Glomerular visceral epithelial cell (primary cell): ENCODE measurements around the gene MAP3K20.
"Not testable (repeated sequence)": the region's sequence is repeated elsewhere in the genome, so short reads cannot be mapped to it uniquely, and the experiment has no call there.

Experiments
- DNase-seq: peaks from one replicate; pipeline ENCODE4 v3.0.0-alpha.2; 2016; ENCODE audit errors: extremely low spot score

MAP3K20 gene

DNA sequence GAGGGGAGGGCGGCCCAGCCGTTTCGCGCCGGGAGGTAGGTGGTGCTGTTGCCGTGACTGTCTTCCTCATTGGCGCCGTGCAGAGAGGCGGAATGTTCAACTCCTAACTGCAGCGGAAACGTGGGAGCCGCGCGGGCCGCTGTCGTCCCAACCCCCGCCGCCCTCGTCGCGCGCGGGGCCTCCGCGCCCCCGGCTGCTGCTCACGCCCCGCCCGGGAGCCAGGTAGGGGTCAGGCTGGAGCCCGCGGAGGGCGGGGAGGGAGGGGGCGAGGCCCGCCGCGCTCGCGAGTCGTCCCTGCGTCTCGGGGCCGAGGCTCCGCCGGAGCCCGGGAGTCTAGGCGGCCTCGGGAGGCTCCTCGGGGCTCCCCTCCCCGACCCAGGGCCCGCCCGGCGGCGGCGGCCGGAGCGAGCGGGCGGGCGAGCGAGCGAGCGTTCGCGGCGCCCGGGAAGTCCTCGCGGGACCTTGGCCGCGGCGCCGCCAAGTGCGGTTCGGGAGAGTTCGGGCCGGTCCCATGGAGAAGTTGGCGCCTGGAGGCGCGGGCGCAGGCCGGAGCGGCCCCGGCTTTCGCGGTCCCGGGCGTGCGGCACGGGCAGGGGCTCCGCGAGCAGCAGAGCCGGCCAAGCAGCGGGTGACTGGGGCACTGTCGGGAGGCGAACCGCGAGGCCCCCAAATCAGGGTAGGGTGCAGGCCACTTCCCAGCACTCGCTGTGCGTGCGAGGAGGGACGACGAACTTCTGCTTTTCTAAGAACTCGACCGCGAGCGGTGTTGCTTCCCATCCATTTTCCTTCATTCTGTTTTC is at the start of gene MAP3K20:
TSS of gene MAP3K20 (plus strand) at position 66 of the 800 bp plus-strand sequence. CDS start 15,186 bp downstream, outside the sequence.
- DNase-seq = peak; percentile 81

DNA sequence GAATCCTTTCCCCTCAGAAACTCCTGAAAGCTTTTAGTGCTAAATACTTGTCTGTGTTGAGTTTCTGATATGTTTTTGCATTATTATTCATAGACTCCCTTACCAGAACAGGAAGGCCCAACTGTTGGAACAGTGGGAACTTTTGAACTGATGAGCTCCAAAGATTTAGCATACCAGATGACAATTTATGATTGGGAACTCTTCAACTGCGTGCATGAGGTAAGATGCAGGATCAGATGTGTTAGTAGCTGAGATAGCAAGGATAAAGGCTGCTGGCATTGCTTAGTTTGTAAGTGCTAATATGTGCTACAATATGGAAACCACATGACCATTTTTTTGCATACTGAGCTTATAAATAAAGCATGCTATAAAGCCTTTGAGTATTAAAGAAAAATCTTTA is 49.2 kb upstream of the MAP3K20 start:
- DNase-seq = no peak

DNA sequence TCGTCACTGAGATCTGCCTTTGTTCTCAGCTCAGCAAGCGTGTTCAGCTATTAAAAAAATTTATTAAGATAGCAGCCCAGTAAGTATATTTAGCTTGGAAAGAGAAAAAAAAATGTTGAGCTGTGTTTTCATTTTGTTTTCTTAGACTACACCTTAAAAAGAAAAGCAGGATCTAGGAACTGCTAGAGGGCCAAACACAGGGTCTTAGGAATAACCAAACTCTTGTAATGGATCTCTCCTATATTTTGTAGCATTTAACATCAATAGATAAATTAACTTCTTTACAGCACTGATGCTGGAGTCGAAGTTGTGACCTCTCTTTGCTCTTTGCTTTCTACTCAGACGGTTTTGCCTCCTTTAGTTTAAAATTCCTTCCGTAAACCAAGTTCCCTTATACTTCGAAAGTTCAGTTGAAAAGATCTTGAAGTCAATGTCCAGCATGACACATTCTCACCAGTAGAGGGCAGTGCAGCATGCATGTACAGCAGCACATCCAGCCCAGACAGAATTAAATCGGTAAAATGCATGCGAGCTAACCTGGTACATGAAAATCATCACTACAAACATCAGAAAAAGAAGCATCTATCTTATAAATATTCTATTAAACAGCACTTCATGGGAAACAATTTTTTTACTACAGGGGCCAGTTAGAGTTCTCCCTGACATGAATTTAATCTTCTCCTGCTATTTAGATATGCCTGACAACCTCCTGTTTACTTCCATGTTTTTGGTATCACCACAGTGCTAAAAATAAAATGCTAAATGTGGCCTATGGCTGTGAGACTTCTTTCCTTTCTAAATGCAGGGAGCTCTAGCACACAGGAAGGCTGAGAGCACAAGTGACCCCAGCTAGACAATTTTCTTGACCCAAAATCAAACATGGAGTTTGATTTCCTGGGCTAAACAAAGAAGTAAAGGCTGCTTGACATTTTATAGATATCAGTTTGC is 48.2 kb upstream of the MAP3K20 start:
- DNase-seq = peak; percentile 86

DNA sequence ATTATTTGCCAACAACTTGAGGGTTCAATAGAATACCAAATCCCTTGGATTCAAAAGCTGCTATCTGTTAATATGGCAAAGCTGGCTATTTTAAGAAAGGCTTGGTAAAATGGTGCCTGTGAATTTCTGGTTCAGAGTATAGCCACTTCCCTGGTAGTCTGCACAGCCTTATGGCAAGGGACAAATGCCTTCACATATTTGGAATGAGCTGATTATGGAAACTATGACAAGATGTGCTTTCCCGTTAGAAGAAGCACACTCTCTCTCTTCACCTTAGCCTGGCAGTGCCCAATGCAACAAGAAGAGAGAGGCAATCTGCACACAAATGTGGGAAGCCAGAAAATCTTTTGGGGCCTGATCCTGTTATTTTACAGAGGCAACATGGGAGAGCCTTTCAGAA is 47.5 kb upstream of the MAP3K20 start:
- no peak for DNase-seq

DNA sequence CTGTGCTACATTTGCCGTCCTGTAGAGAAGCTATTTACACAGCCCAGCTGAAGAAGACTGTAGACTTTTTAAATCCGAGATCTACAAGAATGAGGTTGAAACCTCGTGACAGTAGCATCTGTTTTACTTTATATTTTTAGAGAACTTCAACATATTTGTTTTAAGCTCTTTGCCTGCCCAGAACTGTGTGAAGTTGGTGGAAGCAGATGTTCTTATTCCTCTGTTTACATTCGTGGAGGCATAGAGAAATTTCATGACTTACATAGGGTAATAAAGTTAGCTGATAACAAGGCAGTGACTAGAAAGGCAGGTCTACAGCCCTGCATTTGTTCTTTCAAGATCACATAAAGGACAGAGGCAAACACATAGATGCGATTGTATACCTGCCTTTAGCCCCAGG is 47.0 kb upstream of the MAP3K20 start:
- DNase-seq = no peak

DNA sequence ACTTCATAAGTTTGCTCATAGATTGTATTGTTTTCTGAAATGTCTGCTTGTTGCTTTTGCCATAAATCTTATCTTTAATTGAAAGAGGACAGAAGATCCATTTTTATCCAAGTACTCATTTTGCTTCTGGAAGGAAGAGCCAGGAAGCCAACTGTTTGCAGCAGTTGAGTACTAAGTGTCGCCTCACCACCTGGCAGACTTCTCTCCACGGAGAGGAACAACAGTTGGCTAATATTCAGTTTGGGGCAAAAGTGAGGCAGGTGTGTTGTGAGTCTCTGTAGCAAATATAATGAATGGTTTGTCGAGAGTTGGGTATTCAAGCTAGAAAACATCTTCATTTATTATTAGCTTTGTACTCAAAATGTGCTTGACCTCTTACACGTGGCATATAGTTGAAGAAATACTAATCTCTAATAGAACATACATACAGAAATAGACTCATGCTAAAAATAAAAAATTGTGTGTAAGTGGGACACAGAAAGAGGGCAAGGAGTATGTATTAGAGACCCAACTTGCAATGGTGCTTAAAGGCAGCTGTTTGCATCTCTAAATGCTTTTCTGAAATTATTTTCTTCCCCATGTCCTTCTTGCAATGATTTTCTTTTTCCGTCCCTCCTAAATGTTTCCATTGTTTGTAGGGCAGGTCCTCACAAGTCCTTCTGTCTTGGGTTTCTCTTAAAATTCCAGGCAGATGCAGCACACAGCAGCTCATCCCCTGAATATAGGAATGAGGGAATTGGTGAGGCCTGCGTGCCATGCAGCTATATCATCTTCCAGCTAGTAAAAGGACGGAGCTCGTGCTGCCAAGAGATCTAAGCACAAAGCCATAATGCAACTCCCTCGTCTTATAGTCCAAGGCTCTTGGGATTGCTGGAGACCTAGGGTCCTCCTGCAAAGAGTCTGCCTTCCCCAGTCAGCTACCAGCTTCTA is 44.8 kb upstream of the MAP3K20 start:
- no peak for DNase-seq

DNA sequence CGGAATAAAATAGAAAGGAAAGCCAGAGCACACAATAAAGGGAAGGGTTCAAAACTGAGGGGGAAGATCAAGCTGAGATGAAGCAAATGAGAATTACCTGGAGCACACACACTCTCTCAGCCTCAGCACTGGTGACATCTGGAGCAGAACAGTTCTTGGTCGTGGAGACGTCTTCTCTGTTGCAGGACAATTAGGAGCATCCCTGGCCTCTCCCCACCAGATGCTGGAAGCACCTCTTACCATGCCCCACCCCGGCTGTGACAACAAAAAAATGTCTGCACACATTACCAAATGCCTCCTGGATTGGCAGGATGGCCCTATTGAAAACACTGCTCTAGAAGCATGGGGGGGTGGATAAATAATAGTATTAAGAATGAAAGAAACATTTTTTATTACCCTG is 43.6 kb upstream of the MAP3K20 start:
- no peak for DNase-seq

DNA sequence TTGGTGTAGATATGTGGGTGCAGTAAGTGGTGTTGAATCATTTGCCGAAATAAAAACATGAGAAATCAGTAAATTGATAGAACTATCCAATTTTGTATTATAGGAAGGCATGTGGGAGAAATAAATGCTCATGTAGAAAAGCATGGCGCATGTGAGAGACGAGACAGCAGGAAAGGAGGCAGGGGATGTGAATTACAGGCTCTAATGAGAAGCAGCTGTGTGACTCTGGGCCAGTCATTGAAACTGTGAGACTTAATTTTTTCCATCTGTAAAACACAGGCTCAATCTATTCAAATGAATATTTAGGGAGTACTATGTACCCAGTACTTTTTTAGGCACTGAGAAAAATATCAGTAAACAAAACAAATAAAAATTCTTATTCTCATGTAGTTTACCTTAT is 42.6 kb upstream of the MAP3K20 start:
- no peak for DNase-seq

DNA sequence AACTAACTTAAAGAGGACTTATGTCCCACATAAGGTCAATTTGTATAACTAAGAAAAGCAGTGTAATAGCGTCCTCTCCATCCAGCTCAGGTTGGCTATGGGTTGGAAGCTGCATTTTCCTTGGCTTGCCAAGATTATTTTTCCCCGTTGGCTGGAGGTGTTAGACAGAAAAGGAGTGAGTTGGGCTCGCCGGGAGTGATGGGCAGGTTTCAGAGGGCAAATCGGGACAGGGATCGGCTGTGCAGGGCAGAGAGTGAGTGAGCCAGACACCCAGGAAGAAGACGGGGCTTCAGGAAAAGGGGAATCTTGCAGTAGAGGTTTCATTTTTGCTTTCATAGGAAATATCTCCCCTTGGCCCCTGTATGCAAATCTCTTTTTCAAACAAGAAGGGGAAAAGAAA is 41.5 kb upstream of the MAP3K20 start:
- DNase-seq = no peak

DNA sequence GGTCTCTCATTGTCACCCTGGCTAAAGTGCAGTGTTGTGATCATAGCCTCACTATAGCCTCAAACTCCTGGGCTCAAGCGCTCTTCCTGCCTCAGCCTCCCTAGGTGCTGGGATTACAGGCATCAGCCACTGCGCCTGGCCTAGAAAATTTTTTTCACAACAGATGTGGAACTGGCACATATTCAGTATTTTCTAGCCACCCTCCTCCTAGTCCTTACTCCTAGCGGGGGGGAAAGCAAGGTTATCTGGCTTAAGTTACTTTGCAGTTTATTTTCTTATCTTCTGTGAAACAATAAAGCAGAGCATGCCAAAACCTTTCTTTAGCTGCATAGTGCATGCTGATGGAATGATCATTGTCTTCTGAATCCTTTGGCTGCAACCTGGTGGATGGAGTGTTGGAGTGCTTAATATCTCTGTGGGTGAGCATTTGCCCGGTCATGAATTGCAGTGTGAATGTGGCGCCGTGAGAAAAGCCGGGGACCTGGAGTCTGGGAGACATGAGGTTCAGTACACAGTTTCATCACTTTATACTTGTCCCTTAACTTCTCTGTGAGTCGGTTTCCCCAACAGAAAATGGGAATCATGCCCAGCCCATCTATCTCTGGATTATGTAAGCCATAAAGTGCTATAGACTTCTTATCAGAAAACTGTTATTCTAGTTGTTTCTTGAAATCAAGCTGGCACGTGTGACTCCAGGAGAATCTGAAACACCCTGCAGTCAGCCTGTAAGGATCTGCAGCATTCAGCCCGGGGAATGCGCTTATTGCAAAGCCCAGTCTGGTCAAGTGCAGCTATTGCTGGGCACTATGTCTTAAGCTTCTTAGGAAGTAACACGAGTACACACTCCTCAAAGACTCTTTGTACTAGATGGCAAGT is 38.2 kb upstream of the MAP3K20 start:
- DNase-seq = no peak

DNA sequence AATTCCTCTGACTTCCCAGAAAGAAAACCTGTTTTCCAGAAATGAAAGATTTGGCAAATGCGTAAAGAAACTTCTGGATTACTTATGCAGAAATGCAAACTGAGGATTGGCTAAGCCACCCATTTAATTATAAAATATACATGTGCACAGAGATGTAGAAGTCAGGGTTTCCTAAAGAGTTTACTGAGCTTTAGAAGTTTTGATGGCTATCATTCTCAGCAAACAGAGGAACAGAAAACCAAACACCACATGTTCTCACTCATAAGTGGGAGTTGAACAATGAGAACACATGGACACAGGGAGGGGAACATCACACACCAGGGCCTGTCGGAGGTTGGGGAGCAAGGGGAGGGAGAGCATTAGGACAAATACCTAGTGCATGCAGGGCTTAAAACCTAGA is 37.4 kb upstream of the MAP3K20 start:
- DNase-seq = not testable (repeated sequence)

DNA sequence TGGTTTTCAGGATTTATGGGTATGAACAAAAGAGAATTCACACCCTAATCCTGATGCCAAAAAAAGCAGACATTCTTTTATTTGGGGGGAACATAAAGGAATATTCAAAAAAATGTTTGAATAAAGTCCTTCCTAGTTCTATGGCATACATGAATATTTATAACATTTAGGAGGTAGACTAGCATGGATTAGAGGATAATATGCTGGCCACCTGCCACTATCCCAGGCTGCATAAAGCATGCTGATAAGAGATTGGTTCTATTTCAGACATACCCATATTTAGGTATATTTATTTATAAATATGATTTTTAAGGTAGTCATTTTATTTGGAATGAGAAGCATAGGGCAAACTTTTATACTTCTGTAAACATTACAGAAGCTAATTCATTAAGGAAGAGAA is 34.9 kb upstream of the MAP3K20 start:
- no peak for DNase-seq

DNA sequence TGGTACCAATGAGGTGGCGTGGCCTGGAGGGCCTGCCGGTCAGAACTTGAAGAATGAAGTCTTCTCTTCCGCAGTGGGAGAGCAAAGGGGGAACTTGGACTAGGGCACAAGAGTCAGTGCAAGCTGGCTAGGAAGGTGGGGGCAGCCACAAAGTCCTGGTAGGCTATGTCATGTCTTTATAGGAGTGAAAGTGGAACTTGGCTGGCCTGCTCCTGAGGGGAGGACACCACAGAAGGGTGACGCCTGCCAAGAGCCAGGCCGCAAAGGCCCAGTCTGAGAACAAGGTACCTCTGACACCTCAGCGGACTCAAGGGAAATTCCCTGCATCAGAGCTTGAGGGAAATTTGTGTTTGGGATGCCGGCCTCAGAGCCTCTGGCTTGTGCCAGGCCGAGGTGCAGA is 32.2 kb upstream of the MAP3K20 start:
- DNase-seq = no peak

DNA sequence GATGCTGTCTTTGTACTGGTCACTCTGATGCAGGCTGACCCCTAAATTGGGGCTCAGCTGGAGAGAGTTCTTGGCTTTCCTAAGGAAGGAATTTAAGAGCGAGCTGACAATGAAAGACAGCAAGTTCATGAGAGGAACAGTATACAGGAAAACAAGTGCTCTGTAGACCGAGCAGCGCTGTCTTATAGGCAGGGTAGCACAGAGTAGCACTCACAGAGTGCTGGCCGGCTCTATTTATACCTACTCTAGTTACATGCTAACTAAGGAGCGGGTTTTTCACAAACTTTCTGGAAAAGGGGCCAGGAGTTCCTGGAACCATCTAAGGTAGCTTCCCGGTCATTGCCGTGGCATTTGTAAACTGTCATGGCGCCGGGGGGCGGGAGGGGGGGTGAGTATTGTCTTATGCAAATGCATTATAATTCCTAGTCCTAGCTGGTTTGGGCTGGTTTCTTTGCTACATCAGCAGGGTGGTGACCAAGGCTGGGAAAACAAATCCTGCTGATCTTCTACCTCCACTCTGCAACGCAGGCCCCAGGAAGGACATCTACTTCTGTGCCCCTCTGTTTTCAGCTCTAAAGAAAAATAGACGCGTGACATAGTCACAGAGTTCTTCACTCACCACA is 31.6 kb upstream of the MAP3K20 start:
- no peak for DNase-seq

DNA sequence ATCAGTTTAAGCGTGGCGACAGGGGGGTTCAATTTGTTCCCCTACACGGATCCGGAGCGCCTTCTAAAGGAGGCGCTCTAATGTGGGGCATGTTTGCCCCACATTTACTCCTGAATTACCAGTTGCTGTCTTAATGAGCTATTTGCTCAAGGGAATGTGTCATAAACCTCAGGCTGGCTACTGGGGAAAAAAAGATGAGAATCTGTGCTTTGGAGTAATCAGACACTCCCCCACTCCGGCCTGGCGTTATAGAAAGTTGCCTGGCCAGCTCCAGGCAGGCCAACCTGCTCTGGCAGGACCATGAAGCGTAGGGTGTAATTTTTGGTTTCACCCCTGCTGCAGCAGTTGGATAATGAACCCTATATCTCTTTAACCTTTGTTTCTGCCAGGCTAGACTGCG is 31.0 kb upstream of the MAP3K20 start:
- DNase-seq = no peak

DNA sequence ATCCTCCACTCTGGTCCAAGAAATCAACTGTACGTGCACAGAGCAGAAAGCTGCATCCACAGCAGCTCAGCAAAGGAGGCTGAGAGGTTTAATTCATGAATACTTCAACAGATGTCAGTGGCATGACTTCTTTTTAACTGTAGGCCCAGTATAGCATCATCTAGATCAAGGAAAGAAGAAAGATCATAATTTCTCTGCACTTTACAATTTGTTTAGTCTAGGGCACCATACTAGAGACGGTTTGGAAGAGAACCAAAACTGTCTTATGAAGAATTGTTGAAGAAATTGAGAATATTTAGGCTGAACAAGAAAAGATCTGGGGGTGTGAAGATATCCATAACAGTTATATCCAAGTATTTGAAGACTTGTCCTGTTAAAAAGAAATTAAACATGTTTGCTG is 30.5 kb upstream of the MAP3K20 start:
- DNase-seq = no peak

DNA sequence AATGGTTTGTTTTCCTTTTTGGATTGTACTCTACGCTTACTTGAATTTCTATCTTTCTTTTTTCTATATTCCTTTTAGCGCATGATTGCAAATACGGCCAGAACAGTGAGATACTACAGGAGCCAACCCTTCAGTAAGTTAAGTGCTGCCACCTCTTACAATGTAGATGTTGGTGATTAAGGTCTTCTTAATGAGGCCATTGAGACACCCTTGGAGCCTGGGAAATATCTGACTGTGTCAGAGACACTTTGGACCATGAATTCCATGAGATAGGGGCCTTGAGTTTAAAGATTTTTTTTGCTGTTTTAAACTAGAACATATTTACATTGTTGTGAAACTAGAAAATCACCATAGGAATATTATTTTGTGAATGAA is 27.1 kb upstream of the MAP3K20 start:
- no peak for DNase-seq

DNA sequence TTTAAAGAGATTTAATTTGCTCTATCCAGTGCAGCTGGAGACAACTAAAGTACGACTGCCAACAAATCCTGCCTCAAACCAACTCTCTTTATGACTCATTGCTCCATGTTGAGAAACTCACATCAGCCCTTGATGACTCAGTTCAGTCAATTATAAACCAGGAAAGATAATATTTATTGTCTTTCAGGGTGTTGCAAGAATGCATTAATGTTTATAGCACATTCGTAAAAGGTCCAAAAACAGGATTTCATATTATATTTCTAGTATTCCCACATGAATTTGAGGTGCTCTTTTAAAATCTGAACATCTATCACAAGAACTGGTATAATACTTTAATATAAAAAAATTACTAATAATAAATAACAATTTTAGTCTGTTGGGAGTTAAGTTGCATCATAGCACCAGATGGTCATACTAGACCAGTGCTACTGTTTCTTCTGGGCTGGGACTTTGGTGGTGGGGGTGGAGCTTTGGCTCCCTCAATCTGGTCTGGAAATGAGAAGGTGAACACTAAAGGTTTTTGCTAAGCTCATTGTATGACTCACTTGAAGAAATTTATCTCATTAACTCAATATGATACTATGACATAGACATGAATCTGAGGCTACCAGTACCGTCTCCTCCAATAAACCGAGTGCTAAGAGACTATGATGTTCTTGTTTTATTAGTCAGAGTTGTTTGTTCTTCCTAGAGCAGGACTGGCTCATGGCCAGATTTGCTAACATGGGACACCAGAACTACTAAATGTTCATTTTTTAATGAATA is 26.6 kb upstream of the MAP3K20 start:
- DNase-seq = peak; percentile 97

DNA sequence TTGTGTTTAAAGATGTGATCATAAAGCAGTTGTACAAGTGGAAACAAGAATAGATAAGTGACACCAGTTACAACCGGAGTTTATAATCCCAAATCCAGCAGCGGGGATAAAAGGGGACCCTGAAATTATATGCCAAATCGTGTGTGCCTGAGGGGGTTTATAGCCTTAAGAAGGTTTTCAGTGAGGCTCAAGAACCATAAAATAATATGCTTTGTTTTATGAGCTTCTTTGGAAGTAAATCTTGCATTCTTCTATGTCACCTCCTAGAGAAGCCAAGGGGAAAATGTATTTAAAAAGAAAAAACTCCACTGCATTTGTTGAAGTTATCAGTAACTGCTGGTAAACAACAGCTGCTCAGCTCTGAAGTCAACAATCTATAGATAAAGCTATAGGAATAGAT is 25.8 kb upstream of the MAP3K20 start:
- DNase-seq = no peak

DNA sequence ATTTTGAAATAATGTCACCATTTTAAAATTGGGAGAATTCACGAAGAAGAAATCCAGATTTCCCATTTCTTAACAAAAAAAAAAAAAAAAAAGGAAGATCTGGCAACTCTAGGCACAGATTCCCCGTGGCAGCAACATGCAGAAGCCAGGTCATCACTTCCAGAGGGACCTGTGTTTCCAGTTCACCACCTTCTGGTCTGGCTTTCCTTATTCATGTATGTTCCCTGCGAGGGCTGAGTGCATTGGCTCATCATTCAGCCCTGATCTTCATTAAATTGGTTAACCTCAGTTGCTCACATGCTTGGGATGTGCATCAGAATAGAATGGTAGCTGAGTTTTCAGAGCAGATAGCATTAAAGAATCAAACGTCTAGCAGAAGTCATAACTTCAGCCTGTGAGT is 25.0 kb upstream of the MAP3K20 start:
- no peak for DNase-seq
